Muscle layer of duodenum (tissue), 2 donors: Measurements from ENCODE around the gene FBXL20.
"Not testable (repeated sequence)": the region's sequence is repeated elsewhere in the genome, so short reads cannot be mapped to it uniquely, and the experiment has no call there.

Source experiments
- H3K27ac ChIP-seq: one replicate; pipeline ENCODE4 v1.7.0; 2013; ENCODE audit warnings: mild to moderate bottlenecking, low read length
- H3K27me3 ChIP-seq: one replicate; pipeline ENCODE4 v1.7.0; 2013; ENCODE audit warnings: low read depth, mild to moderate bottlenecking, control low read depth, low read length
- H3K36me3 ChIP-seq, 2 donors: one replicate each; pipeline ENCODE4 v1.7.0; 2013; ENCODE audit warnings: low read length in 2 of 2, control low read depth in 1 of 2, mild to moderate bottlenecking in 1 of 2; ENCODE audit not compliant: insufficient read depth in 2 of 2, control insufficient read depth in 1 of 2
- H3K4me1 ChIP-seq, 2 donors: one replicate each; pipeline ENCODE4 v1.7.0; 2013; ENCODE audit warnings: low read length in 2 of 2, mild to moderate bottlenecking in 2 of 2, control low read depth in 1 of 2, moderate library complexity in 1 of 2; ENCODE audit not compliant: insufficient read depth in 2 of 2, control insufficient read depth in 1 of 2
- H3K4me3 ChIP-seq, 2 donors: one replicate each; pipeline ENCODE4 v1.7.0; 2013; ENCODE audit warnings: low read length in 2 of 2, low read depth in 1 of 2, mild to moderate bottlenecking in 1 of 2
- H3K9me3 ChIP-seq, 2 donors: one replicate each; pipeline ENCODE4 v1.7.0; 2013; ENCODE audit warnings: low read length in 2 of 2, control low read depth in 1 of 2, mild to moderate bottlenecking in 1 of 2; ENCODE audit not compliant: control insufficient read depth in 1 of 2
- donor health status: healthy.

Gene FBXL20

GRCh38 chr17:39325528-39326240 is 75.7 kb downstream of the FBXL20 start:
- Histone ChIP-seq H3K4me3 (no peak overlapping the region), H3K4me1 (no peaks in the 10 kb centered on the region), H3K27ac (no peak overlapping the region), H3K9me3 (no peaks in the 10 kb centered on the region), H3K36me3 (no peaks in the 10 kb centered on the region), H3K27me3 (no peaks in the 10 kb centered on the region)

GRCh38 chr17:39318636-39319035 is 82.8 kb downstream of the FBXL20 start:
- Histone ChIP-seq H3K4me1 (no peaks in the 10 kb centered on the region), H3K27me3 (no peaks in the 10 kb centered on the region), H3K9me3 (no peaks in the 10 kb centered on the region), H3K27ac (no peak overlapping the region), H3K4me3 (no peak overlapping the region), H3K36me3 (no peaks in the 10 kb centered on the region)

- H3K27ac ChIP-seq, result no peak overlapping the region
- H3K4me3 ChIP-seq, result no peak overlapping the region
- H3K9me3 ChIP-seq, result no peaks in the 10 kb centered on the region
- H3K36me3 ChIP-seq, result peaks cover 9 to 17% of the 10 kb centered on the region in 2 donors
- H3K4me1 ChIP-seq, result peaks cover 5 to 12% of the 10 kb centered on the region in 2 donors
- H3K27me3 ChIP-seq, result no peaks in the 10 kb centered on the region
Measured at GRCh38 chr17:39306509-39307212, 94.8 kb downstream of the FBXL20 start.

GRCh38 chr17:39305978-39306377 is 95.4 kb downstream of the FBXL20 start:
- Histone ChIP-seq H3K9me3 (no peaks in the 10 kb centered on the region), H3K36me3 (peaks cover 11 to 20% of the 10 kb centered on the region in 2 donors), H3K27me3 (no peaks in the 10 kb centered on the region), H3K27ac (no peak overlapping the region), H3K4me3 (no peak overlapping the region), H3K4me1 (peaks cover 5 to 12% of the 10 kb centered on the region in 2 donors)

GRCh38 chr17:39304188-39304587 is 97.2 kb downstream of the FBXL20 start:
- H3K36me3 ChIP-seq, result peaks cover 16 to 33% of the 10 kb centered on the region in 2 donors
- H3K27me3 ChIP-seq, result no peaks in the 10 kb centered on the region
- H3K27ac ChIP-seq, result no peak overlapping the region
- no peak overlapping the region for H3K4me3 ChIP-seq
- peaks cover 5 to 12% of the 10 kb centered on the region in 2 donors for H3K4me1 ChIP-seq
- H3K9me3 ChIP-seq, result no peaks in the 10 kb centered on the region

- Histone ChIP-seq H3K9me3 (no peaks in the 10 kb centered on the region), H3K4me1 (no peaks in the 10 kb centered on the region), H3K27me3 (no peaks in the 10 kb centered on the region), H3K4me3 (no peak overlapping the region), H3K27ac (no peak overlapping the region), H3K36me3 (peaks cover 11 to 31% of the 10 kb centered on the region in 2 donors)
Measured at GRCh38 chr17:39294060-39294459, 107.4 kb downstream of the FBXL20 start.

GRCh38 chr17:39292546-39292945 is 108.9 kb downstream of the FBXL20 start:
- H3K4me1 ChIP-seq, H3K27me3 ChIP-seq, H3K4me3 ChIP-seq, H3K9me3 ChIP-seq, H3K27ac ChIP-seq: not testable (repeated sequence)
- H3K36me3 ChIP-seq, result peaks cover 10 to 20% of the 10 kb centered on the region in 2 donors

- not testable (repeated sequence) for H3K4me1 ChIP-seq, H3K4me3 ChIP-seq, H3K27me3 ChIP-seq, H3K27ac ChIP-seq, H3K9me3 ChIP-seq
- peaks cover 3 to 17% of the 10 kb centered on the region in 2 donors for H3K36me3 ChIP-seq
Measured at GRCh38 chr17:39286513-39286912, 114.9 kb downstream of the FBXL20 start.

GRCh38 chr17:39284685-39285084 is 116.7 kb downstream of the FBXL20 start:
- no peaks in the 10 kb centered on the region for H3K27me3 ChIP-seq
- no peak overlapping the region for H3K27ac ChIP-seq
- peaks cover 3 to 10% of the 10 kb centered on the region in 2 donors for H3K36me3 ChIP-seq

GRCh38 chr17:39283896-39284295 is 117.5 kb downstream of the FBXL20 start:
- peaks cover 0 to 16% of the 10 kb centered on the region in 2 donors for H3K36me3 ChIP-seq
- H3K27ac ChIP-seq, result no peak overlapping the region
- H3K4me3 ChIP-seq, result no peak overlapping the region
- no peaks in the 10 kb centered on the region for H3K9me3 ChIP-seq
- no peaks in the 10 kb centered on the region for H3K4me1 ChIP-seq
- H3K27me3 ChIP-seq, result no peaks in the 10 kb centered on the region

More at GRCh38 chr17:39284685-39285084, 116.7 kb downstream of the FBXL20 start:
- Histone ChIP-seq H3K4me1 (no peaks in the 10 kb centered on the region), H3K9me3 (no peaks in the 10 kb centered on the region), H3K4me3 (no peak overlapping the region)

GRCh38 chr17:39283098-39283497 is 118.3 kb downstream of the FBXL20 start:
- Histone ChIP-seq H3K27ac (no peak overlapping the region), H3K36me3 (peaks cover 0 to 23% of the 10 kb centered on the region in 2 donors), H3K27me3 (no peaks in the 10 kb centered on the region), H3K4me3 (no peak overlapping the region), H3K9me3 (no peaks in the 10 kb centered on the region), H3K4me1 (no peaks in the 10 kb centered on the region)
